Adipose tissue (tissue), 3 donors: ENCODE results near the gene TOP3A. TPM values are rescaled to one million over a fixed set of nuclear protein-coding genes. Genes with fewer than 3 reads are reported as not detected.
"Not testable (repeated sequence)": the region's sequence is repeated elsewhere in the genome, so short reads cannot be mapped to it uniquely, and the experiment has no call there.

Experiments
- H3K27ac ChIP-seq: one replicate; pipeline ENCODE4 v1.5.1; 2013; ENCODE audit warnings: low read depth, low read length
- WGBS, 3 donors: extraction: QIAGEN DNeasy Blood & Tissue Kit; methylation state at CpG; one replicate each; pipeline ENCODE4 v1.1.7; 2013; 5-methylcytosine and 5-hydroxymethylcytosine counted together
- polyA plus RNA-seq, 3 donors: library from polyadenylated mRNA; stranded (reverse); fragments of 200-250 nt; gene quantifications; one replicate each; pipeline ENCODE4 v1.2.3, GENCODE V29; 2013
- donor health status: healthy with polysubstance abuse.
- donor health status: Bipolar disorder and iron deficiency.
- donor health status: healthy.

Gene TOP3A
- polyA plus RNA-seq, 3 donors: 6.5 to 16.6 (median 12.5) TPM

GRCh38 chr17:18327093-18327492, 12.3 kb upstream of the TOP3A start:
- WGBS, 3 donors: 67 to 83% (median 70%) methylated on average over 2 of the region's 2 CpGs

DNA sequence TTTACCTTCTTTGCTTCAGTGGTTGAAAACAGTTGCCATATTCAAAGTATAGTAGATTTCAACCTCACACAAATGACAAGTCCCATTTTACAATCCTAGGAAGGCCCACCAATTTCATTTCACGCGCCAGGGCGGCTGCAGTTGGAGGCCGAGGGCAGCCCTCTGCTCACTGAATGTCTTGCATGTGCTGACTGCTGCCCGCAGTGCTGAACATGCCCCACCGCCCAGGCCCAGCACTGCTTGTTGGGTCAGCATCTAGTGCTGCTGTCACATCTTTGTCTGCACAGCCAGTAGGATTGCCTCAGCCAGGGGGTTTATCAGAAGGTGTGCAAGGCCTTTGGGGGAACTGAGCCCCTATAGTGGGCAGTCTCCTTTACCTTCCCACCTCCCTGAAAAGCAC, 11.8 kb upstream of the TOP3A start:
- H3K27ac ChIP-seq: no peak overlapping the region
- WGBS, 3 donors: 94 to 96% (median 94%) methylated on average over 6 of the region's 6 CpGs

More at GRCh38 chr17:18327093-18327492, 12.3 kb upstream of the TOP3A start:
- H3K27ac ChIP-seq: no peak overlapping the region

DNA sequence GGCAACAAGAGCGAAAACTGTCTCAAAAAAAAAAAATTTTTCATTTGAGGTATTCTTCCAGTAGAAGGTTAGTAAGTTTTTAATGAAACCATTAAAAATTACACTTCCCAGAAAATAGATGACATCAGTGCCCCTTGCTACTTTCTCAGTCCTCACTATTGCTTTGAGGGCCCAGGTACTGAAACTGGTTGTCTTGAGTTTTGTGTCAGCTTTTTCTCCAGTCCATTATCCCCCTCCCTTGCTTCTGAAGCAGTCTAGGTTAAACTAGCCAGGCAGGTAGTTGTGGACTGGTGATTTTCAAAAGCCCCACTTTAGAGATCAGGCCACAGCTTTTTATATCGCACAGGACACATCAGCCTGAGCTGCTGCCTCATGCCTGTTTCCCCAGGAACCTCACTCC, 11.2 kb upstream of the TOP3A start:
- 96 to 100% (median 100%) methylated on average over 2 of the region's 2 CpGs for WGBS, 3 donors
- no peak overlapping the region for H3K27ac ChIP-seq

GRCh38 chr17:18324140-18325050, 9.6 kb upstream of the TOP3A start:
- 84 to 88% (median 87%) methylated on average over 27 of the region's 27 CpGs for WGBS, 3 donors
- H3K27ac ChIP-seq: no peak overlapping the region

DNA sequence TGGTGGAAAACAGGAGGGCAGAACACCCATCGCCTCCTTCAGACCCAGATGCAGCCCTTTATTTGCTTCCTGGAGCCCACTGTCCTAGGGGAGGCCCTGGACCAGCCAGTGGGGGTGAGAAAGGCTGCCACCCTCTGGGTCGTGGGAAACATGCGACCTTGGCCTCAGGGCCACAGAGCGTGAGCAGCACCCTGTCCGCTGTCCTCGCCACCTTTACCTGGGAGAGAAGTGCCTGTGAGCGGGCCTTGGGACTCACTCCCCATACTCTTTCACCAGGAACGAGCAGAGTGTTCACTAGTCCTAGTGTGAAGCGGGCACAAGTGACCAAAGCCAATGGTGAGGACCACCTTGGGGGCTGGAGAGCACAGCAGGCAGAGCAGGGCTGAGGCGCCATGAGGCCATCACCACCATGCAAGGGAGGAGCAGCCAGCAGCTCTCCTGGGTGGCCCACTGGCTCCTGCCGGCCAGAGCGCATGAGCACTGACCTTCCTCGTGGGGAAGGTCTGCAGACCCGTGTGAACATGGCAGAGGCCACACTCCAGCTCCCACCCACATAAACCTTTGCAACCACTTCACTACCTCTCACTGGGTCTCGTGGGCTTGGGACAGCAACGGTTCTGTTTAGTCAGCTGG, 8.8 kb upstream of the TOP3A start:
- no peak overlapping the region for H3K27ac ChIP-seq
- 90 to 93% (median 90%) methylated on average over 16 of the region's 16 CpGs for WGBS, 3 donors

DNA sequence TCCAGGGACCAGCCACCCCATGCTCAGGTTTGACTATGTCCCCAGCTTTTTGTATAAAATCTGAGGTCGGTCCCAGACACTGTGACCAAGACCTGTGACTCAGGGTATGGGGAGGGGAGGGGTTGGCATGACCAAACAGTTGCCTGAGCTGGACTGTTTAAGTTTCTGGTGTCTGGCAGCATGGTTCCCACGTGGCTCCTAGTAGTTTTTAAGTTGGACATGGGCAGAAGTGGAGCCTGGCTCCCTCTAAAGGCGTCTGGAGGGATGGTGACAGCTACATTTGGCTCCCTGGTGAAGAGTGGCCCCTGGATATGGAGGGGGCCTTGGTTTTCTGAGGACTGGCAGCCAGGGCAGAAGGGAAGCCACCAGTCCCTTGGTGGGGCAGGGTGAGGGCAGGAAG, 8.2 kb upstream of the TOP3A start:
- no peak overlapping the region for H3K27ac ChIP-seq
- WGBS, 3 donors: 63 to 68% (median 65%) methylated on average over 3 of the region's 3 CpGs

- no peak overlapping the region for H3K27ac ChIP-seq
- 82 to 94% (median 94%) methylated on average over 12 of the region's 12 CpGs for WGBS, 3 donors
These were observed 7.7 kb upstream of the TOP3A start for GRCh38 chr17:18322522-18322921.

- no peak overlapping the region for H3K27ac ChIP-seq
- WGBS, 3 donors: 70 to 79% (median 77%) methylated on average over 5 of the region's 5 CpGs
These were observed 6.5 kb upstream of the TOP3A start for GRCh38 chr17:18321309-18321708.

GRCh38 chr17:18320301-18320700, 5.5 kb upstream of the TOP3A start:
- WGBS, 3 donors: 85 to 88% (median 86%) methylated on average over 7 of the region's 7 CpGs

DNA sequence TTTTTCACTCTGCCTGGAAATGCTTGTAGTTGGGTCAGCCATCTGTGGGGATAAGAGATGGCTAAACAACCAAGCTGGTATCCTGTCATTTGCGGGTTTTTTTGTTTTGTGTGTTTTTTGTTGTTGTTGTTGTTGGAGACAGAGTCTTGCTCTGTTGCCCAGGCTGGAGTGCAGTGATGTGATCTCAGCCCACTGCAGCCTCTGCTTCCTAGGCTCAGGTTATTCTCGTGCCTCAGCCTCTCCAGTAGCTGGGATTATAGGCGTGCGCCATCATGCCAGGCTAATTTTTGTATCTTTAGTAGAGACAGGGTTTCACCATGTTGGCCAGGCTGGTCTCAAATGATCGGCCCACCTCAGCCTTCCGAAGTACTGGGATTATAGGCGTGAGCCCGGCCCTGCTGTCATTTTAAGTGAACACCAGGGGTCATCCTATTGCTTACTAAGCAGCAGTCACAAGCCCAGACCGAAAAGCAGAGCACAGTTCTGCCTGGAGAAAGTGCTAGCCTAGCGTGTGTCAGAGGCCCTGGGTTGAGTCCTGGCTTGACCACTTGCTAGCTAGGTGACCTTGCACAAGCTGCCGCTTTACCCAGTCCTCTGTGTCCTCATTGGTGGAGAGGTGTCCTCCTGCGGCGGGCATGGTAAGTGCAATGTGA, 4.9 kb upstream of the TOP3A start:
- 63 to 71% (median 68%) methylated on average over 13 of the region's 13 CpGs for WGBS, 3 donors
- no peak overlapping the region for H3K27ac ChIP-seq

More at GRCh38 chr17:18320301-18320700, 5.5 kb upstream of the TOP3A start:
- H3K27ac ChIP-seq: no peak overlapping the region

- WGBS, 3 donors: 81 to 86% (median 83%) methylated on average over 18 of the region's 18 CpGs
These were observed 4.1 kb upstream of the TOP3A start for GRCh38 chr17:18318771-18319450.

DNA sequence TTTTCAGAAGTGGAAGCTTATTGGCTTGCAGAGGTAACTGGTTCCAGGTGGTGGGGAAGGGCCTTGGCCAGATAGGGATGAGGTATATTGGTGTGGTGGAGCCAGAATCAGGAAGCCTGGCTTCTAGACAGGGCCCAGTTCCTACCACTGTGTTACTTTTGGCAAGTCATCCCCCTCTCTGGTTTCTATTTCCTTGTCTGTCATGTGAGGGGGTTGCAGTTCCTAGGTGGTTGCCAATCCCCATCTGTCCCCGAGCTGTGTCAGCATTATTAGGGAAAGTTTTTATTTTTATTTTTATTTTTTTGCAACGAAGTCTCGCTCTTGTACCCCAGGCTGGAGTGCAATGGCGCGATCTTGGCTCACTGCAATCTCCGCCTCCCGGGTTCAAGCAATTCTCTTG, 3.3 kb upstream of the TOP3A start:
- no peak overlapping the region for H3K27ac ChIP-seq
- 77 to 91% (median 84%) methylated on average over 7 of the region's 7 CpGs for whole genome bisulfite sequencing, 3 donors

More at GRCh38 chr17:18318771-18319450, 4.1 kb upstream of the TOP3A start:
- H3K27ac ChIP-seq: no peak overlapping the region

- no peak overlapping the region for H3K27ac ChIP-seq
- WGBS, 3 donors: 60 to 74% (median 68%) methylated on average over 11 of the region's 11 CpGs
These were observed 1.2 kb upstream of the TOP3A start for GRCh38 chr17:18315961-18316360.

GRCh38 chr17:18315562-18315922, 748 bp upstream of the TOP3A start:
- peak overlapping the region; percentile 83 for H3K27ac ChIP-seq
- WGBS, 3 donors: 5 to 7% (median 5%) methylated on average over 18 of the region's 18 CpGs

DNA sequence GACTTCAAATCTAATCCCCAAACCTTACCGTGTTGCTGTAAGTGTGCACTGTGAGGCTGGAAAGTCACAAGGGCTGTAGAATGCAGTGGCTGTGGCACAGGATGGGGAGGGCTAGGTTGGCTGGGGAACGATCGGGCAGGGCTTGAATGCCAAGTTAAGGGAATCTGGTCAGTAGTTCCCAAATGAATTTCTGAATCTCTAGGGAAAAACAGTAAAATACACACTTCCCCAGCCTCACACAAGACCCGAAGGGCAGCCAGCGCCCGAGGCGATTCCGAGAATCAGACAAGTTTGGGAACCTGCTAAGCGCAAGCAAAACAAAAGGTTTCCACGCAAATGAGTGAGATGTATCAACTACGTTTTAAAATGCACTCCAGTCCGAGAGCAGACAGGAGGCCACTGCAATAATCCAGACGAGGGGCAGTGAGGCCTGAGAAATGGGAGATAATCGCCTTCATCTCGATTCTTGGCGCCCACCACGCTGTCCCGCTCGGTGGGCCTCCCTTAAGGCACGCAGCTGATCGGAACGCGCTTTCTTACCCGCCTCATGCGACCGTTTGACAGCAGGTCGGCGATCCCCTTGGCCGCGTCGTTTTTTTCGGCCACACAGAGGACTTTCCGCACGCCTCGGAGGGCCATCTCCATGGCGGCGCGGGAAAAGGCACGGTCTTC, 599 bp downstream of the TOP3A start:
- WGBS, 3 donors: 0 to 1% (median 1%) methylated on average over 39 of the region's 39 CpGs
- H3K27ac ChIP-seq: no peak overlapping the region

DNA sequence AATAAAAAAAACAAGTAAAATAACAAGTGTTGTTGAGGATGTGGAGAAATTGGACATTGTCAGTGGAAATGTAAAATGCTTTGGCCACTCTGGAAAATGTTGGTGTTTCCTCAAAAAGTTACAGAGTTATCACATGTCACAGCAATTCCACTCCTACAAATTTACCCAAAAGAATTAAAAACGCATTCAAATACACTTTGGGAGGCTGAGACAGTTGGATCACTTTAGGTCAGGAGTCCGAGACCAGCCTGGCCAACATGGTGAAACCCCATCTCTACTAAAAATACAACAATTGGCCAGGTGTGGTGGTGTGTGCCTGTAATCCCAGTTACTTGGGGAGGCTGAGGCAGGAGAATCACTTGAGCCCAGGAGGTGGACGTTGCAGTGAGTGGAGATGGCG, 5.6 kb downstream of the TOP3A start:
- no peak overlapping the region for H3K27ac ChIP-seq
- WGBS, 3 donors: 93 to 96% (median 96%) methylated on average over 4 of the region's 4 CpGs

GRCh38 chr17:18303206-18303605, 11.6 kb downstream of the TOP3A start:
- 82 to 87% (median 86%) methylated on average over 13 of the region's 13 CpGs for WGBS, 3 donors
- not testable (repeated sequence) for H3K27ac ChIP-seq
